DND-41 (cell line): ENCODE measurements around the gene DEAF1.
"Not testable (repeated sequence)": the region's sequence is repeated elsewhere in the genome, so short reads cannot be mapped to it uniquely, and the experiment has no call there.

Source experiments
- ATAC-seq: fragments of 200-7000 bp; cut with Tn5 transposase; 3 replicates; pipeline ENCODE4 v1.9.1; 2021; ENCODE audit warnings: low read depth; ENCODE audit not compliant: insufficient read depth
- DNase-seq: peaks from one replicate; pipeline ENCODE4 v3.0.0-alpha.2; 2020
- H2AFZ ChIP-seq: 2 replicates; pipeline ENCODE4 v1.6.0; 2012; ENCODE audit warnings: low read depth, low read length
- H3K27ac ChIP-seq: 2 replicates; pipeline ENCODE4 v1.5.1; 2012; ENCODE audit warnings: low read length, inconsistent platforms
- H3K27me3 ChIP-seq: fragments of 200-600 bp; sonication (generic); 2 replicates; pipeline ENCODE4 v1.6.0; 2012; ENCODE audit warnings: low read length, mild to moderate bottlenecking, inconsistent platforms; ENCODE audit not compliant: insufficient read depth, poor library complexity
- H3K36me3 ChIP-seq: 2 replicates; pipeline ENCODE4 v1.5.1; 2012; ENCODE audit warnings: low read length, inconsistent platforms; ENCODE audit not compliant: insufficient read depth
- H3K4me1 ChIP-seq: 2 replicates; pipeline ENCODE4 v1.5.1; 2012; ENCODE audit warnings: mild to moderate bottlenecking, low read length; ENCODE audit not compliant: insufficient read depth
- H3K4me2 ChIP-seq: 2 replicates; pipeline ENCODE4 v1.6.0; 2012; ENCODE audit warnings: mild to moderate bottlenecking, moderate library complexity, low read length, inconsistent platforms; ENCODE audit not compliant: insufficient read depth
- H3K4me3 ChIP-seq, 2 experiments: fragments of 200-600 bp in 1 of 2; shearing (Covaris generic) in 1 of 2; 2 replicates each; pipeline ENCODE4 v1.5.1; 2012 to 2016; ENCODE audit warnings: inconsistent platforms in 2 of 2, low read length in 2 of 2, mild to moderate bottlenecking in 2 of 2, low read depth in 1 of 2, moderate library complexity in 1 of 2
- H3K79me2 ChIP-seq: 2 replicates; pipeline ENCODE4 v1.6.0; 2012; ENCODE audit warnings: low read length, inconsistent platforms; ENCODE audit not compliant: insufficient read depth
- H3K9ac ChIP-seq: 2 replicates; pipeline ENCODE4 v1.6.0; 2012; ENCODE audit warnings: low read depth, mild to moderate bottlenecking, inconsistent platforms, low read length, moderate library complexity
- H3K9me3 ChIP-seq: 2 replicates; pipeline ENCODE4 v1.5.1; 2012; ENCODE audit warnings: low read length, moderate library complexity, mild to moderate bottlenecking, inconsistent platforms; ENCODE audit not compliant: insufficient read depth, severe bottlenecking
- H4K20me1 ChIP-seq: 2 replicates; pipeline ENCODE4 v1.6.0; 2012; ENCODE audit warnings: low read length; ENCODE audit not compliant: insufficient read depth
- EZH2 ChIP-seq: IDR thresholded peaks from 3 replicates; pipeline ENCODE4 v1.6.1; 2012; ENCODE audit warnings: borderline replicate concordance, low read depth, mild to moderate bottlenecking, moderate library complexity, low read length, inconsistent platforms; ENCODE audit not compliant: severe bottlenecking
- TF ChIP-seq, protein P1 (sequence below): IDR thresholded peaks from 2 replicates; pipeline ENCODE4 v1.5.1; 2012; ENCODE audit warnings: borderline replicate concordance, low read length, moderate library complexity, mild to moderate bottlenecking; ENCODE audit not compliant: poor library complexity, severe bottlenecking; ENCODE audit errors: extremely low read depth

Gene DEAF1

DNA sequence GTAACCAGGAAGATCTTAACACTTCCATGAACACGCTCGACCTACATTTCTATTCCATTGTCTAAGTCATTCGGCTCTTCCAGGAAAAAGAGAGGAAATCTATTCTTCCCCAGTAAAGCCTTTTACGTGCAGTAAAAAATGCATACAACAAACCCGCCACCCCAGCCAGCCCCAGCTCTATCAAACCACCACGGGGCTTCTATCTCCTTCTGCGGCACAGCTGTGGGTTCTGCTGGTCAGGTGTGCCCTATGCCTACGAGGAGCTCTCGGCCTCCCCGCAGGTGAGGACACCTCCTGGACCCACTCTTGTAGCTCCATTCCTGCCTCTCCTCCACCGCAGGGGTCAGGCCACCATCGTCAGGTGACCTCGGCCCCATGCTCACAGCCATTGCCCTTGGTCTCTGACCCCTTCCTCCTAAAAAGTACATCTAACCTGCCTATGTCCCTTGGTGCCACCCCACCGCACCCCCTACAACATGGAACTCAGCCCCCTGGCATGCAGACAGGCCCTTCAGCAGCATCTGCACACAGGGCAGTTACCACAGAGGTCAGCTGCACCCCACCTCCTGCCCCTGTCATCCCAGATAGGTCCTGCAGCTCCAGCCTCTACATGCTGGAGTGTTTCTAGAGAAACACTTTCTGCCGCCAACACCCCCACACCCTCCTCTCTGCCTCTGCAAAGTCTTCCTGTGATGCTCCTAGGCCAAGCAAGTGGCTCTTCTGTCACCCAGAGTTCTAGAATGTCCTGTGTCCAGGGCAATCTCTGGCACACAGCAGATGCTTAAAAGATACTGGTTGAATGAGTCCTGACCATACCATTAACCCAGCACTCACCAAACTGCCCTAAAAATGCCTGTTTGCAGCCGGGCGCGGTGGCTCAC is 3.1 kb downstream of the DEAF1 start:
- H3K9ac ChIP-seq: no peak overlapping the region; the same call in 1 of the 2 replicates
- peaks cover 66% of the 10 kb centered on the region for H3K79me2 ChIP-seq
- ATAC-seq: no peak
- no peak overlapping the region for H3K27ac ChIP-seq
- DNase-seq: no peak
- H3K4me2 ChIP-seq: peak overlapping the region; percentile 38; the same call in 1 of the 2 replicates
- no peak for TF ChIP-seq EZH2
- TF ChIP-seq, protein P1, sequence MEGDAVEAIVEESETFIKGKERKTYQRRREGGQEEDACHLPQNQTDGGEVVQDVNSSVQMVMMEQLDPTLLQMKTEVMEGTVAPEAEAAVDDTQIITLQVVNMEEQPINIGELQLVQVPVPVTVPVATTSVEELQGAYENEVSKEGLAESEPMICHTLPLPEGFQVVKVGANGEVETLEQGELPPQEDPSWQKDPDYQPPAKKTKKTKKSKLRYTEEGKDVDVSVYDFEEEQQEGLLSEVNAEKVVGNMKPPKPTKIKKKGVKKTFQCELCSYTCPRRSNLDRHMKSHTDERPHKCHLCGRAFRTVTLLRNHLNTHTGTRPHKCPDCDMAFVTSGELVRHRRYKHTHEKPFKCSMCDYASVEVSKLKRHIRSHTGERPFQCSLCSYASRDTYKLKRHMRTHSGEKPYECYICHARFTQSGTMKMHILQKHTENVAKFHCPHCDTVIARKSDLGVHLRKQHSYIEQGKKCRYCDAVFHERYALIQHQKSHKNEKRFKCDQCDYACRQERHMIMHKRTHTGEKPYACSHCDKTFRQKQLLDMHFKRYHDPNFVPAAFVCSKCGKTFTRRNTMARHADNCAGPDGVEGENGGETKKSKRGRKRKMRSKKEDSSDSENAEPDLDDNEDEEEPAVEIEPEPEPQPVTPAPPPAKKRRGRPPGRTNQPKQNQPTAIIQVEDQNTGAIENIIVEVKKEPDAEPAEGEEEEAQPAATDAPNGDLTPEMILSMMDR: no peak
- no peaks in the 10 kb centered on the region for H3K9me3 ChIP-seq
- 0 out of 4 replicates have a peak overlapping the region, but pooled peaks of 1 of the 2 experiments have one; percentile 3 for H3K4me3 ChIP-seq
- H3K27me3 ChIP-seq: no peaks in the 10 kb centered on the region
- peaks cover 43% of the 10 kb centered on the region for H3K4me1 ChIP-seq
- peaks cover 50% of the 10 kb centered on the region for H4K20me1 ChIP-seq
- H3K36me3 ChIP-seq: peaks cover 45% of the 10 kb centered on the region
- H2AFZ ChIP-seq: no peak overlapping the region

DNA sequence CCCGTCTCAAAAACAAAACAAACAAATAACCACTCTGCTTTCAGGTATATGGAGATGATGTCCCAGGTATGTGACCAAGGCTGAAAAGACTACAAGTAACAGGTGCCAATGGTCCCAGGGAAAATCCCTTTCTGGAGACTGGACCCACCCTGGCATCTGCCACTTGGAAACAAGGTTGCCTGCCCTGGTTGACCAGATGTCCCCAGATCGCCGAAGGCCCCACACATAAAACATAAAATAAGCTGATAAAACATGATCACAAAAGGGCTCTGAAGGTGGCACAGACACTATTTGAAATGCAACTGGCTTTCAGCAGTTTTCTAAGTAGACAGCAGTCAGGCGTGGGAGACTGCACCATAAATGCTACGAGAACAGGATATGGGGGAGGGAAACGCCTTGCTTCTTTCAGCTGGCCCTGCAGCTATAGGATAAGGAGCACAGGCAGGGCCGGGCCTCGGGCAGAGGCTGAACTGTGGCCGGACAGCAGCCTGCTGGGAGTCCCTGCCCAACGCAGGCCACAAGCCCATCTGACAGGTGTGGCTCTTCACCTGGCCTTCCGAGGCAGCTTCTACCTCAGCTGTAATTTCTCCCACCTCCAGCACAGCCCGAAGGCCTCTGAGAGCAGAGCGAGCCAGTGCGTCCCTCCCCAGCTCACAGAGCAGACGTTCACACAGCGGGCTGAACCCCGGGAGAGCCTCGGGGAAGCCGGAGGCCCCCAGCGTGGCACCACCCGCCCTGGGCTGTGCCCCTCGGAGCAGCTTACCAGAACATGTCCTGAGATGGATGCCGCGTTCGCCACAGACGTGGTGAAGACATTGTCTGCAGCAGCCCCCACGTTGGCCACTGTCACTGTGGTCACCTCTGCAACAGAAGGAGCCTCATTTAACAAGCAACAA is 4.0 kb downstream of the DEAF1 start:
- H3K9ac ChIP-seq: no peak overlapping the region; the same call in 1 of the 2 replicates
- H3K9me3 ChIP-seq: no peaks in the 10 kb centered on the region
- TF ChIP-seq, protein P1: no peak
- TF ChIP-seq EZH2: no peak
- H3K36me3 ChIP-seq: peaks cover 55% of the 10 kb centered on the region
- H2AFZ ChIP-seq: no peak overlapping the region
- ATAC-seq (no peak), DNase-seq (no peak)
- H3K4me2 ChIP-seq: peak overlapping the region; percentile 20; the same call in 1 of the 2 replicates
- H3K27me3 ChIP-seq: no peaks in the 10 kb centered on the region
- H3K27ac ChIP-seq: no peak overlapping the region
- H3K79me2 ChIP-seq: peaks cover 57% of the 10 kb centered on the region
- no peak overlapping the region for H3K4me3 ChIP-seq
- peaks cover 55% of the 10 kb centered on the region for H4K20me1 ChIP-seq
- H3K4me1 ChIP-seq: peaks cover 33% of the 10 kb centered on the region

DNA sequence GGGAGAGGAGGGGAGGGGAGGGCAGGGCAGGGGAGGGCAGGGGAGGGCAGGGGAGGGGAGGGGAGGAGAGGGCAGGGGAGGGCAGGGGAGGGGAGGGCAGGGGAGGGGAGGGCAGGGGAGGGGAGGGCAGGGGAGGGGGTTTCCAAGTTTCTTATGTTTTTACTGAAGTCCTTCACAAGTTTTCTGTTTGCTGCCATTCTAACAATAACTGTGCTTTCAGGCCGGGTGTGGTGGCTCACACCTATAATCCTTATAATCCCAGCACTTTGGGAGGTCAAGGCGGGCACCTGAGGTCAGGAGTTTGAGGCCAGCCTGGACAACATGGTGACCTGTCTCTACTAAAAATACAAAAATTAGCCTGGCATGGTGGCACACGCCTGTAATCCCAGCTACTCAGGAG is 4.8 kb downstream of the DEAF1 start:
- H3K9me3 ChIP-seq, H3K27ac ChIP-seq, H2AFZ ChIP-seq, H3K4me3 ChIP-seq, DNase-seq, H3K9ac ChIP-seq, H3K27me3 ChIP-seq, ATAC-seq, H3K4me2 ChIP-seq: not testable (repeated sequence)
- peaks cover 55% of the 10 kb centered on the region for H4K20me1 ChIP-seq
- peaks cover 61% of the 10 kb centered on the region for H3K36me3 ChIP-seq
- H3K4me1 ChIP-seq: peaks cover 33% of the 10 kb centered on the region
- peaks cover 54% of the 10 kb centered on the region for H3K79me2 ChIP-seq

GRCh38 chr11:689625-690024 is 5.4 kb downstream of the DEAF1 start:
- ATAC-seq (no peak), DNase-seq (no peak)
- no peaks in the 10 kb centered on the region for H3K9me3 ChIP-seq
- no peak overlapping the region for H3K27ac ChIP-seq
- H3K36me3 ChIP-seq: peaks cover 67% of the 10 kb centered on the region
- no peak overlapping the region for H3K4me3 ChIP-seq
- H3K9ac ChIP-seq: no peak overlapping the region
- H3K4me2 ChIP-seq: no peak overlapping the region
- H2AFZ ChIP-seq: no peak overlapping the region
- peaks cover 33% of the 10 kb centered on the region for H3K4me1 ChIP-seq
- peaks cover 55% of the 10 kb centered on the region for H4K20me1 ChIP-seq
- no peak for TF ChIP-seq EZH2
- TF ChIP-seq, protein P1: no peak
- H3K79me2 ChIP-seq: peaks cover 53% of the 10 kb centered on the region
- no peaks in the 10 kb centered on the region for H3K27me3 ChIP-seq
